ENCODE data around the gene ARL4A.
A peak's percentile ranks its signal among the peaks of the same experiment; 100 is the strongest.
"Not testable (repeated sequence)": the region's sequence is repeated elsewhere in the genome, so short reads cannot be mapped to it uniquely, and the experiment has no call there.

Gene ARL4A

GRCh38 chr7:12686891-12687717 is at the start of gene ARL4A:
Gene ARL4A, plus strand, starts transcription at chr7:12687633. Its CDS starts 622 bp downstream, at chr7:12688255.
- DNase-seq (ENCODE audit: extremely low read depth in 1 of 2, low read depth in 1 of 2): peak; percentile 70 to 83

- DNase-seq (ENCODE audit: extremely low read depth in 1 of 2, low read depth in 1 of 2): no peak
These were observed 49.4 kb upstream of the ARL4A start for GRCh38 chr7:12637819-12638592.

GRCh38 chr7:12638851-12639456 is 48.5 kb upstream of the ARL4A start:
- DNase-seq (ENCODE audit: extremely low read depth in 1 of 2, low read depth in 1 of 2): no peak

GRCh38 chr7:12640299-12641096 is 46.9 kb upstream of the ARL4A start:
- DNase-seq (ENCODE audit: extremely low read depth in 1 of 2, low read depth in 1 of 2): no peak

- DNase-seq (ENCODE audit: extremely low read depth in 1 of 2, low read depth in 1 of 2): no peak
These were observed 46.2 kb upstream of the ARL4A start for GRCh38 chr7:12641196-12641595.

- DNase-seq (ENCODE audit: extremely low read depth in 1 of 2, low read depth in 1 of 2): no peak
These were observed 44.9 kb upstream of the ARL4A start for GRCh38 chr7:12642508-12642907.

- no peak for DNase-seq (ENCODE audit: extremely low read depth in 1 of 2, low read depth in 1 of 2)
These were observed 44.3 kb upstream of the ARL4A start for GRCh38 chr7:12643001-12643643.

GRCh38 chr7:12643644-12644043 is 43.8 kb upstream of the ARL4A start:
- no peak for DNase-seq (ENCODE audit: extremely low read depth in 1 of 2, low read depth in 1 of 2)

GRCh38 chr7:12645212-12645611 is 42.2 kb upstream of the ARL4A start:
- DNase-seq (ENCODE audit: extremely low read depth in 1 of 2, low read depth in 1 of 2): not testable (repeated sequence)

- no peak for DNase-seq (ENCODE audit: extremely low read depth in 1 of 2, low read depth in 1 of 2)
These were observed 41.3 kb upstream of the ARL4A start for GRCh38 chr7:12646139-12646538.

- DNase-seq (ENCODE audit: extremely low read depth in 1 of 2, low read depth in 1 of 2): no peak
These were observed 39.8 kb upstream of the ARL4A start for GRCh38 chr7:12647364-12648219.

GRCh38 chr7:12648704-12649261 is 38.6 kb upstream of the ARL4A start:
- DNase-seq (ENCODE audit: extremely low read depth in 1 of 2, low read depth in 1 of 2): no peak

- DNase-seq (ENCODE audit: extremely low read depth in 1 of 2, low read depth in 1 of 2): no peak
These were observed 38.1 kb upstream of the ARL4A start for GRCh38 chr7:12649348-12649747.

GRCh38 chr7:12650080-12650479 is 37.4 kb upstream of the ARL4A start:
- DNase-seq (ENCODE audit: extremely low read depth in 1 of 2, low read depth in 1 of 2): no peak

- DNase-seq (ENCODE audit: extremely low read depth in 1 of 2, low read depth in 1 of 2): no peak
These were observed 34.3 kb upstream of the ARL4A start for GRCh38 chr7:12653110-12653509.

- DNase-seq (ENCODE audit: extremely low read depth in 1 of 2, low read depth in 1 of 2): no peak
These were observed 33.9 kb upstream of the ARL4A start for GRCh38 chr7:12653518-12653917.

- DNase-seq (ENCODE audit: extremely low read depth in 1 of 2, low read depth in 1 of 2): no peak
These were observed 32.3 kb upstream of the ARL4A start for GRCh38 chr7:12655161-12655560.

- DNase-seq (ENCODE audit: extremely low read depth in 1 of 2, low read depth in 1 of 2): not testable (repeated sequence)
These were observed 27.0 kb upstream of the ARL4A start for GRCh38 chr7:12660423-12660822.

GRCh38 chr7:12660986-12661385 is 26.4 kb upstream of the ARL4A start:
- not testable (repeated sequence) for DNase-seq (ENCODE audit: extremely low read depth in 1 of 2, low read depth in 1 of 2)

Measured in activated CD8-positive, alpha-beta memory T cell treated with anti-CD3 and anti-CD28 coated beads for 1 hour (primary cell).